Measurements from ENCODE around the gene ARHGAP15.

ARHGAP15 gene

GRCh38 chr2:143698888-143699570 is 569.8 kb downstream of the ARHGAP15 start:
- no peak for TF ChIP-seq JUND (IDR thresholded peaks at IDR 0.05; ENCODE audit: low read depth)
- in situ Hi-C loops (cut with HindIII; ENCODE audit: low pct_unique_long_range_greater_than_20kb, low sequenced_read_pairs), result no loop called here
- no peak for DNase-seq (ENCODE audit: low read depth in 1 of 2, low spot score in 1 of 2)

GRCh38 chr2:143700865-143701264 is 571.6 kb downstream of the ARHGAP15 start:
- TF ChIP-seq JUND (IDR thresholded peaks at IDR 0.05; ENCODE audit: low read depth), result no peak
- no peak for DNase-seq (ENCODE audit: low read depth in 1 of 2, low spot score in 1 of 2)
- in situ Hi-C loops (cut with HindIII; ENCODE audit: low pct_unique_long_range_greater_than_20kb, low sequenced_read_pairs), result no loop called here

GRCh38 chr2:143701785-143702184 is 572.6 kb downstream of the ARHGAP15 start:
- in situ Hi-C loops (cut with HindIII; ENCODE audit: low pct_unique_long_range_greater_than_20kb, low sequenced_read_pairs), result no loop called here
- TF ChIP-seq JUND (IDR thresholded peaks at IDR 0.05; ENCODE audit: low read depth), result no peak
- DNase-seq (ENCODE audit: low read depth in 1 of 2, low spot score in 1 of 2), result no peak

GRCh38 chr2:143702931-143703330 is 573.7 kb downstream of the ARHGAP15 start:
- no peak for TF ChIP-seq JUND (IDR thresholded peaks at IDR 0.05; ENCODE audit: low read depth)
- in situ Hi-C loops (cut with HindIII; ENCODE audit: low pct_unique_long_range_greater_than_20kb, low sequenced_read_pairs), result no loop called here
- no peak for DNase-seq (ENCODE audit: low read depth in 1 of 2, low spot score in 1 of 2)

- DNase-seq (ENCODE audit: low read depth in 1 of 2, low spot score in 1 of 2), result no peak
- TF ChIP-seq JUND (IDR thresholded peaks at IDR 0.05; ENCODE audit: low read depth), result no peak
- in situ Hi-C loops (cut with HindIII; ENCODE audit: low pct_unique_long_range_greater_than_20kb, low sequenced_read_pairs), result no loop called here
These were observed 575.4 kb downstream of the ARHGAP15 start for GRCh38 chr2:143704451-143705106.

GRCh38 chr2:143705108-143705707 is 576.0 kb downstream of the ARHGAP15 start:
- in situ Hi-C loops (cut with HindIII; ENCODE audit: low pct_unique_long_range_greater_than_20kb, low sequenced_read_pairs), result no loop called here
- no peak for TF ChIP-seq JUND (IDR thresholded peaks at IDR 0.05; ENCODE audit: low read depth)
- peak in 1 of 2 experiments; percentile 10 for DNase-seq (ENCODE audit: low read depth in 1 of 2, low spot score in 1 of 2)

- in situ Hi-C loops (cut with HindIII; ENCODE audit: low pct_unique_long_range_greater_than_20kb, low sequenced_read_pairs), result no loop called here
- TF ChIP-seq JUND (IDR thresholded peaks at IDR 0.05; ENCODE audit: low read depth), result no peak
- DNase-seq (ENCODE audit: low read depth in 1 of 2, low spot score in 1 of 2), result no peak
These were observed 577.1 kb downstream of the ARHGAP15 start for GRCh38 chr2:143706354-143706753.

- no peak for TF ChIP-seq JUND (IDR thresholded peaks at IDR 0.05; ENCODE audit: low read depth)
- DNase-seq (ENCODE audit: low read depth in 1 of 2, low spot score in 1 of 2), result no peak
- in situ Hi-C loops (cut with HindIII; ENCODE audit: low pct_unique_long_range_greater_than_20kb, low sequenced_read_pairs), result no loop called here
These were observed 579.5 kb downstream of the ARHGAP15 start for GRCh38 chr2:143708682-143709081.

GRCh38 chr2:143710196-143710595 is 581.0 kb downstream of the ARHGAP15 start:
- no peak for DNase-seq (ENCODE audit: low read depth in 1 of 2, low spot score in 1 of 2)
- no peak for TF ChIP-seq JUND (IDR thresholded peaks at IDR 0.05; ENCODE audit: low read depth)
- in situ Hi-C loops (cut with HindIII; ENCODE audit: low pct_unique_long_range_greater_than_20kb, low sequenced_read_pairs), result no loop called here

GRCh38 chr2:143710879-143711278 is 581.7 kb downstream of the ARHGAP15 start:
- TF ChIP-seq JUND (IDR thresholded peaks at IDR 0.05; ENCODE audit: low read depth), result no peak
- no peak for DNase-seq (ENCODE audit: low read depth in 1 of 2, low spot score in 1 of 2)
- in situ Hi-C loops (cut with HindIII; ENCODE audit: low pct_unique_long_range_greater_than_20kb, low sequenced_read_pairs), result no loop called here

- in situ Hi-C loops (cut with HindIII; ENCODE audit: low pct_unique_long_range_greater_than_20kb, low sequenced_read_pairs), result no loop called here
- no peak for DNase-seq (ENCODE audit: low read depth in 1 of 2, low spot score in 1 of 2)
- TF ChIP-seq JUND (IDR thresholded peaks at IDR 0.05; ENCODE audit: low read depth), result no peak
These were observed 587.3 kb downstream of the ARHGAP15 start for GRCh38 chr2:143716522-143716921.

GRCh38 chr2:143717053-143717452 is 587.8 kb downstream of the ARHGAP15 start:
- TF ChIP-seq JUND (IDR thresholded peaks at IDR 0.05; ENCODE audit: low read depth), result no peak
- in situ Hi-C loops (cut with HindIII; ENCODE audit: low pct_unique_long_range_greater_than_20kb, low sequenced_read_pairs), result no loop called here
- no peak for DNase-seq (ENCODE audit: low read depth in 1 of 2, low spot score in 1 of 2)

GRCh38 chr2:143717536-143718168 is 588.4 kb downstream of the ARHGAP15 start:
- TF ChIP-seq JUND (IDR thresholded peaks at IDR 0.05; ENCODE audit: low read depth), result no peak
- DNase-seq (ENCODE audit: low read depth in 1 of 2, low spot score in 1 of 2), result no peak
- in situ Hi-C loops (cut with HindIII; ENCODE audit: low pct_unique_long_range_greater_than_20kb, low sequenced_read_pairs), result no loop called here

Measured in T47D (cell line).